Mesenchymal stem cell (in vitro differentiated cells and primary cell): ENCODE measurements around the gene OR5K3.

ENCODE experiments used
- DNase-seq: peaks from one replicate; pipeline ENCODE4 v3.0.0-alpha.2; 2013
- H2AFZ ChIP-seq: one replicate; pipeline ENCODE4 v1.6.1; 2013; ENCODE audit warnings: low read depth, mild to moderate bottlenecking, control low read depth, inconsistent platforms, low read length, moderate library complexity
- H2AK5ac ChIP-seq: 2 replicates; pipeline ENCODE4 v1.6.1; 2013; ENCODE audit warnings: low read length, moderate library complexity, mild to moderate bottlenecking, inconsistent platforms; ENCODE audit not compliant: severe bottlenecking
- H2BK120ac ChIP-seq: one replicate; pipeline ENCODE4 v1.6.1; 2013; ENCODE audit warnings: low read depth, mild to moderate bottlenecking, inconsistent platforms, low read length, moderate library complexity
- H2BK12ac ChIP-seq, 2 experiments: one replicate each; pipeline ENCODE4 v1.6.1; 2013; ENCODE audit warnings: inconsistent platforms in 2 of 2, low read length in 2 of 2, mild to moderate bottlenecking in 2 of 2, moderate library complexity in 2 of 2, control low read depth in 1 of 2
- H2BK15ac ChIP-seq: one replicate; pipeline ENCODE4 v1.6.1; 2013; ENCODE audit warnings: mild to moderate bottlenecking, low read depth, inconsistent platforms; ENCODE audit not compliant: poor library complexity, severe bottlenecking
- H2BK5ac ChIP-seq: 2 replicates; pipeline ENCODE4 v1.6.1; 2013; ENCODE audit warnings: low read depth, mild to moderate bottlenecking, low read length, control low read depth, inconsistent platforms; ENCODE audit not compliant: poor library complexity, severe bottlenecking
- H3K14ac ChIP-seq, 2 experiments: one replicate each; pipeline ENCODE4 v1.6.1; 2013; ENCODE audit warnings: inconsistent platforms in 2 of 2, low read length in 2 of 2, control low read depth in 1 of 2, mild to moderate bottlenecking in 1 of 2, moderate library complexity in 1 of 2
- H3K18ac ChIP-seq, 2 experiments: one replicate each; pipeline ENCODE4 v1.6.1; 2013; ENCODE audit warnings: inconsistent platforms in 2 of 2, low read length in 2 of 2, control low read depth in 1 of 2, low read depth in 1 of 2, mild to moderate bottlenecking in 1 of 2
- H3K23ac ChIP-seq, 2 experiments: one replicate each; pipeline ENCODE4 v1.6.1; 2013; ENCODE audit warnings: inconsistent platforms in 2 of 2, low read length in 2 of 2, mild to moderate bottlenecking in 2 of 2, moderate library complexity in 2 of 2, control low read depth in 1 of 2
- H3K27ac ChIP-seq: 2 replicates; pipeline ENCODE4 v1.5.1; 2013; ENCODE audit warnings: mild to moderate bottlenecking, moderate library complexity, low read length, control low read depth, inconsistent platforms; ENCODE audit not compliant: poor library complexity, severe bottlenecking
- H3K27me3 ChIP-seq, 2 experiments: 2 replicates each; pipeline versions ENCODE4 v1.6.1 to v1.7.0; 2013; ENCODE audit warnings: low read length in 2 of 2, mild to moderate bottlenecking in 2 of 2, moderate library complexity in 2 of 2, control low read depth in 1 of 2, inconsistent platforms in 1 of 2; ENCODE audit not compliant: control insufficient read depth in 1 of 2, insufficient read depth in 1 of 2
- H3K36me3 ChIP-seq, 2 experiments: 2 replicates each; pipeline versions ENCODE4 v1.6.1 to v1.7.0; 2013; ENCODE audit warnings: low read length in 2 of 2, control low read depth in 1 of 2, inconsistent platforms in 1 of 2, low read depth in 1 of 2, mild to moderate bottlenecking in 1 of 2; ENCODE audit not compliant: insufficient read depth in 2 of 2, control insufficient read depth in 1 of 2
- H3K4ac ChIP-seq, 2 experiments: one replicate each; pipeline ENCODE4 v1.6.1; 2013; ENCODE audit warnings: inconsistent platforms in 2 of 2, low read length in 2 of 2, mild to moderate bottlenecking in 2 of 2, moderate library complexity in 2 of 2, control low read depth in 1 of 2, low read depth in 1 of 2
- H3K4me1 ChIP-seq: 2 replicates; pipeline ENCODE4 v1.6.1; 2013; ENCODE audit warnings: low read depth, low read length, control low read depth; ENCODE audit not compliant: control insufficient read depth, insufficient read depth
- H3K4me2 ChIP-seq: 2 replicates; pipeline ENCODE4 v1.6.1; 2013; ENCODE audit warnings: low read length, mild to moderate bottlenecking, inconsistent platforms; ENCODE audit not compliant: poor library complexity, severe bottlenecking
- H3K4me3 ChIP-seq, 2 experiments: 2 replicates each; pipeline versions ENCODE4 v1.5.1 to v1.7.0; 2013; ENCODE audit warnings: low read length in 2 of 2, mild to moderate bottlenecking in 2 of 2, control low read depth in 1 of 2, low read depth in 1 of 2; ENCODE audit not compliant: insufficient read depth in 1 of 2
- H3K79me1 ChIP-seq: replicated peaks from 2 replicates; pipeline ENCODE4 v1.6.1; 2013; ENCODE audit warnings: mild to moderate bottlenecking, control low read depth, low read length, inconsistent platforms; ENCODE audit not compliant: poor library complexity, severe bottlenecking
- H3K9ac ChIP-seq: 2 replicates; pipeline ENCODE4 v1.7.0; 2013; ENCODE audit warnings: mild to moderate bottlenecking, low read length, moderate library complexity
- H3K9me3 ChIP-seq: 2 replicates; pipeline ENCODE4 v1.7.0; 2013; ENCODE audit warnings: mild to moderate bottlenecking, low read length; ENCODE audit not compliant: control insufficient read depth
- H4K8ac ChIP-seq: one replicate; pipeline ENCODE4 v1.6.1; 2013; ENCODE audit warnings: inconsistent platforms, mild to moderate bottlenecking, low read length, moderate library complexity
- H4K91ac ChIP-seq: one replicate; pipeline ENCODE4 v1.6.1; 2013; ENCODE audit warnings: mild to moderate bottlenecking, low read length, inconsistent platforms

OR5K3 gene

DNA sequence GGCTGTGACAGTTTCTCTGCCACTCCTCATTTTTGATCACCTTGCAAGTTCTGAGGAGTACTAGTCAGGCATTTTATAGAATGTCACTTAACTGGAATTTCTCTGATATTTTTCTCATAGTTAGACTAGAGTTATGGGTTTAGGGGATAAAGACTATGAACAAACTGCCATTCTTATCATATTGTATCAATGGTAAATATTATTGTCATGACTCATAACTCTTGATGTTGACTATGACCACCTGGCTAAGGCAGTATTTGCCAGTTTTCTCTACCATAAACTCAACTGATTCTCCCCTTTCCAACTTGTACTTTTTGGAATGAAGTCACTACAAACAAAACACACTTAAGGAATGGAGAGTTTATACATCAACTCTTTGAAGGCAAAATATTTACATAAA is 49.8 kb downstream of the OR5K3 start:
- Histone ChIP-seq H2AK5ac (no peak overlapping the region), H2BK15ac (no peak overlapping the region), H3K18ac (no peak overlapping the region), H3K9me3 (peaks cover 2% of the 10 kb centered on the region), H3K36me3 (no peaks in the 10 kb centered on the region), H3K79me1 (no peaks in the 10 kb centered on the region), H2BK120ac (no peak overlapping the region), H2BK5ac (no peak overlapping the region), H2AFZ (no peak overlapping the region), H3K27ac (no peak overlapping the region), H2BK12ac (no peak overlapping the region), H3K14ac (no peak overlapping the region), H3K27me3 (peaks cover 0 to 9% of the 10 kb centered on the region in 2 experiments), H3K4me2 (no peak overlapping the region), H3K4me3 (no peak overlapping the region), H3K4ac (no peak overlapping the region), H3K4me1 (no peaks in the 10 kb centered on the region), H3K9ac (no peak overlapping the region), H4K8ac (no peak overlapping the region), H4K91ac (no peak overlapping the region), H3K23ac (no peak overlapping the region)
- DNase-seq = no peak
